NB4 (cell line): ENCODE results near the gene PRRT1B.

ENCODE experiments used
- DNase-seq: peaks from one replicate; pipeline ENCODE4 v3.0.0; 2010; ENCODE audit warnings: low read depth
- H3K4me3 ChIP-seq: one replicate; pipeline ENCODE4 v1.5.1; 2011; ENCODE audit warnings: mild to moderate bottlenecking, low read depth, low read length, moderate library complexity
- CTCF ChIP-seq: IDR thresholded peaks from one replicate; pipeline ENCODE4 v1.5.1; 2012; ENCODE audit warnings: low read depth, low read length
- MAX ChIP-seq: IDR thresholded peaks from 2 replicates; pipeline ENCODE4 v1.6.1; 2011; ENCODE audit warnings: low read depth, low read length
- MYC ChIP-seq: IDR thresholded peaks from 2 replicates; pipeline ENCODE4 v1.6.1; 2011; ENCODE audit warnings: low read depth, low read length
- POLR2A ChIP-seq: IDR thresholded peaks from 2 replicates; pipeline ENCODE4 v1.6.1; 2011; ENCODE audit warnings: mild to moderate bottlenecking; ENCODE audit not compliant: insufficient read length; ENCODE audit errors: extremely low read depth

PRRT1B gene

GRCh38 chr9:131575946-131576853 is 30.9 kb downstream of the PRRT1B start:
- DNase-seq, result no peak
- H3K4me3 ChIP-seq, result no peak overlapping the region
- TF ChIP-seq MYC (no peak), POLR2A (no peak), MAX (no peak), CTCF (no peak)

GRCh38 chr9:131577005-131578000 is 32.0 kb downstream of the PRRT1B start:
- DNase-seq, result no peak
- no peak overlapping the region for H3K4me3 ChIP-seq
- TF ChIP-seq CTCF, result no peak
- no peak for TF ChIP-seq MYC
- TF ChIP-seq MAX, result no peak
- no peak for TF ChIP-seq POLR2A

- no peak for TF ChIP-seq CTCF
- no peak for TF ChIP-seq MYC
- TF ChIP-seq MAX, result no peak
- no peak for TF ChIP-seq POLR2A
- no peak overlapping the region for H3K4me3 ChIP-seq
- no peak for DNase-seq
Measured at GRCh38 chr9:131578021-131578420, 32.7 kb downstream of the PRRT1B start.

DNA sequence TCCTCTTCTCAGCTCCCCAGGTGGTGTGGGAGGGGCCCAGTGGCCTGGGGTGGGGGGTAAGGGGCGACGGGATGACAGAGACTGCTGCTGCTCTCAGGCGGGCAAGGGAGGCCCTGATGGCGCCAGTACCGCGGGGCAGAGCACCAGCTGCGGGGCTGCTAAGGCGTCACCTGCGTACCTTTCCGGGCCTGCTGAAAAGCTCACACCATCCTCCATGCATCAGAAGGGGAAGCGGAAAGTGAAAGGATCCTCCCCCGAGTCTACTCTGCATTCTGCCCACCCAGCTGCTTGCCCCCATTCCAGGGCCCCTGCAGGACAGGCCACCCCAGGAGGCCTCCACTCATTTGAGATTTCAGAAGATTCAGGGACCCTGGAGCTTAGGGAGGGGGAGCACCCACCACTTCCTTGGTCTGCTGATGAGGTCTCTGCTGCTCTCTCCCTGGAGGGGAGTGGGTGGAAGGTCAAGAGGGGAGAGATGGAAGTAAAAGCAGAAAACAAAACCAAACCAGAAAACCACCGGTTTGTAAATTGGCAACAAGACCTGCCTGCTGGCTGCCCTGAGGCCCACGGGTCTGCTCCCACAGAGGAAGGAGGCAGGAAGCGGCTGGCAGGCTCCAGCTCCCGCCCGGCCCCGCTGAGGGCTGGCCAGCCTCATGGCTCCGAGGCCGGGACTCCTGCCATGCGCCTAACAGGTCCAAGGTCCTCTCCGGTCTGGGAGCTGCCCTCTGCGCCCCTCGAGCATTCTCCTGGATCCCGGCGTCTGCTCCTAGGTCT is 33.6 kb downstream of the PRRT1B start:
- TF ChIP-seq MYC, result peak; percentile 64; the same call in 1 of the 2 replicates
- peak; percentile 44; the same call in 1 of the 2 replicates for TF ChIP-seq MAX
- no peak for TF ChIP-seq POLR2A
- no peak for TF ChIP-seq CTCF
- peak; percentile 85 for DNase-seq
- no peak overlapping the region for H3K4me3 ChIP-seq

DNA sequence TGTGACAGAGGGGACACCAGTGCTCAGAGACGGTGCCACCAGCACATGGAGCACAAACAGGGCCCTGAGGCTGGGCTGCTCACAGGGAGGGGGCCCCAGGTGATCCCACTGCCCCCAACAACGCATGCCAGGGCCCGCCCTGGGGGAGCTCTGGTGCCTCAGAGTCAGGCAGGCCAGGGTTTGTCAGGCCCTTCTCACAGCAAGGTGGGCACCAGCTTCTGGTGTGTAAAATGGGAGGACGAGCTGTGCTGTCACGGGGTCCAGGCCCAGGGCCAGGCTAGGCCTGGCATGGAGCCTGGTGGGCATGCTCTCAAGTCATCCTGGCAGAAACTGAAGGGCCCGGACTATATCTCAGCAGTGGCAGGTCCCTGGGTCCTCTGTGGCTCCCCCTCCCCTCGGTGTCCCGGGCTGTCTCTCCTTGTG is 34.5 kb downstream of the PRRT1B start:
- no peak overlapping the region for H3K4me3 ChIP-seq
- TF ChIP-seq POLR2A (no peak), MYC (no peak), MAX (no peak), CTCF (no peak)
- no peak for DNase-seq
